Amygdala (tissue), 56 donors: ENCODE data around the gene TMTC3.

ENCODE experiments used
- DNase-seq, 56 donors: peaks; one replicate each; lab custom pipeline; 2025; lab: John Stamatoyannopoulos, UW

Gene TMTC3

DNA sequence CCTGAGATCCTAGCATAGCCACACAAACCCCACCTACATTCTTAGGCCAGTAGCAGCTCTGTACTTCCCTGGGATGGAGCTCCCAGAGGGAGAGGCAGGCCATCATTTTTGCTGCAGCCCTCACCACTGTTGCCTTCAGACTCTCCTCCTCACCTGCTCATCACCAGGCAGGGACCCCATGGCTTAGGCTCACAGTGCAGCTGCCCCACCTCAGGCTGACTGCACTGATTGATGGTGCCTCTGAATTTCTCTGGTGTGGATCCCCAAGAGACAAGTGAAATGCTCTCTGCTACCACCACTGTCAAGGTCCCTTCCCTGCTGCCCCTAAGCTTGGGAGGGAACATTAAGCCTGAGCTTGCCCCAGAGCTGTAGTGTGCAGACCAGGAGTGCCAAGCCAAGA is 76.2 kb downstream of the TMTC3 start:
- no peak for DNase-seq

GRCh38 chr12:88219861-88220260 is 77.8 kb downstream of the TMTC3 start:
- DNase-seq = no peak

GRCh38 chr12:88223519-88223918 is 81.4 kb downstream of the TMTC3 start:
- DNase-seq = no peak

- no peak for DNase-seq
These were observed 83.7 kb downstream of the TMTC3 start for GRCh38 chr12:88225776-88226175.

GRCh38 chr12:88227263-88227662 is 85.2 kb downstream of the TMTC3 start:
- no peak for DNase-seq

DNA sequence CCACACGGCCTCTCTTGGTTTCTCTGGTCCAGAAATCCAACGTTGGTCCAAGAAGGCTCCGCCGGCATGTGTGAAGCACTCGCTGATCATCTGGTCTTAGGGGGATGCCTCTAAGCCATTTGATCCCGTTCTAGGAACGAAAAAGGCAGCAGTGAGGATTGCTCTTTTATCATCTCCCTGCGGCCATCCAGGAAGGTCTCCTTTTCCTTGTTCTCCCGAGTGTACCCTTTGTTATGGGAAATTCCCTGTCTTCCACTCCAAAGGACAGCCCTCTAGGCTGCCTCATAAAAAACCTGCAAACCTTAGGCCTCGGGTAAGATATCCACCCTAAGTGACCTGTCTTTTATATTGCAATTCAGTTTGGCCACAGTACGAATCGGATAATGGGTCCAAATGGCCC is 85.8 kb downstream of the TMTC3 start:
- DNase-seq = no peak

- no peak for DNase-seq
These were observed 86.6 kb downstream of the TMTC3 start for GRCh38 chr12:88228720-88229119.

- no peak for DNase-seq
These were observed 88.2 kb downstream of the TMTC3 start for GRCh38 chr12:88230271-88230670.

DNA sequence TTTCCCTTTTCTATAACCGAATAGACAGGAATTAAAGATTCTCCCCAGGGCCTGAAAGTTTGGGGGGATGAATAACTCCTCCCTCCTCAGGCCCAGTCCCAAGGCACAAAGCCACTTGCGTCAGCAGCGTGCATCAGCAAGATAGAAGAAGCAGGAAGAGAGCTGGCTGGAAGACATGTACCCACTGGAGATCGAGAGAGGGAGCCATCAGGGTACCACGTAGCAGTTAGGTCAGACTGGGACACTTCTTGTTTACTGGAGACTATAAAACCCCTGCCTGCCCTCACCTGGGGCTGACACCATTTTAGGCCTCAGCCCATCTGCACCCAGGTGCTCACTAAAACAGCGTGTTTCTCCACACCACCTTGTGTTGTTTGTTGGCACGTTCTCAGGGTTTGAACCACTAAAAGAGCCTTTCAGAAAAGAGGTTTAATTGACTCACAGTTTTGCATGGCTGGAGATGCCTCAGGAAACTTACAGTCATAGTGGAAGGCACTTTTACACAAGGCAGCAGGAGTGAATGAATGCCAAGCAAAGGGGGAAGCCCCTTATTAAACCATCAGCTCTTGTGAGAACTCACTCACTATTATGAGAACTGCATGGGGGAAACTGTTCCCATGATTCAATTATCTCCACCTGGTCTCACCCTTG is 93.2 kb downstream of the TMTC3 start:
- no peak for DNase-seq

DNA sequence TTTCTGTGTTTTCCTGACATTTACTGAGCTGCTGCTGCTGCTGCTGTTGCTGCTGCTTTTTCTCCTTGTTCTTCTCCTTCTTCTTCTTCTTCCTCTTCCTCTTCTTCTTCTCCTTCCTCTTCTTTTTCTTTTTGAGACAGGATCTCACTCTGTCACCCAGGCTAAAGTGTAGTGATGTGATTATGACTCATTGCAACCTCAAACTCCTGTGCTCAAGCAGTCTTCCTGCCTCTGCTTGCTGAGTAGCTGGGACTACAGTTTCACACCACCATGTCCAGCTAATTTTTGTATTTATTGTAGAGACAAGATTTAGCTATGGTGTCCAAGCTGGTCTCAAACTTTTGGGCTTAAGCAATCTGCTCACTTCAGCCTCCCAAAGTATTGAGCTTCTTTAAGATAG is 95.8 kb downstream of the TMTC3 start:
- DNase-seq = no peak

DNA sequence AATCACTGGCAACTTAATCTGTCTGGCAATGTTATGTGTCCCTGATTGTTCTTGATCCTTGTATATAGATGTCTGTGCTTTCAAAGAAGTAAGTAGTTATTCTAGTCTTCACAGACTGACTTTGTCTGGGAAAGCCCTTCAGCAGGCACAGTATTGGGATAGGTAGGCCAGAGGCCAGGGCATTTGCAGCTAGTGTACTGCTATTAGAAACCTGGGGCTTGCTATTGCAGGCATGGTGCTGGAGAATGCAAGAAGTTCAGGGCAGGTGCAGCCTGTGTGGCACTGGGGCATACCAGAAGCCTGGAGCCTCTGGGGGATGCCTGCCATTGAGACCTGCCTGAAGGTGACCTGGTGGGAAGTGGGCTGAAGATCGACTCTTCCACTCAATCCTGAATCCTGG is 96.3 kb downstream of the TMTC3 start:
- no peak for DNase-seq

DNA sequence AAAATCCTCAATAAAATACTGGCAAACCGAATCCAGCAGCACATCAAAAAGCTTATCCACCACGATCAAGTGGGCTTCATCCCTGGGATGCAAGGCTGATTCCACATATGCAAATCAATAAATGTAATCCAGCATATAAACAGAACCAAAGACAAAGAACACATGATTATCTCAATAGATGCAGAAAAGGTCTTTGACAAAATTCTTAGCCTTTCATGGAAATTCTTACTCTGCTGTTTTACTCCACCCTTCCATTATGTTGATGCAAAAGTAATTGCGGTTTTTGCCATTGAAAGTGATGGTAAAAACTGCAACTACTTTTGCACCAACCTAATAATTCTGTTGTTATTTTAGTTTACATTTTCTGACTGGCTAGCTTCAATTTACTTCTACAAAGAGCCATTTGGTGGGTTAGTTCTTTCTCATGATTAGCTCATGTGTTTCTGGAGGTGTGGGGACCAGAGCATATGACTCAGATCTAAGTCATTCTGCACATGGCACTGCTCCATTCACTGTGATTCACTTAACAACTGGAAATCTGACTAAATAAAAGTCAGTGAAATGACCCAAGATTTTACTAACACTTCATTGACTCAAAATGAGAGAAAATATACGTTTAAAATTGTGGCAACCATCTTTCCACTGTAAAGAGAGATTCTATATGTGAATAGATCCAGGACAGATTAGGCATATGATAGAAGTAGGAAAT is 99.9 kb downstream of the TMTC3 start:
- DNase-seq = no peak

GRCh38 chr12:88242571-88242925 is 100.4 kb downstream of the TMTC3 start:
- DNase-seq = no peak

- DNase-seq = no peak
These were observed 100.8 kb downstream of the TMTC3 start for GRCh38 chr12:88242939-88243338.

DNA sequence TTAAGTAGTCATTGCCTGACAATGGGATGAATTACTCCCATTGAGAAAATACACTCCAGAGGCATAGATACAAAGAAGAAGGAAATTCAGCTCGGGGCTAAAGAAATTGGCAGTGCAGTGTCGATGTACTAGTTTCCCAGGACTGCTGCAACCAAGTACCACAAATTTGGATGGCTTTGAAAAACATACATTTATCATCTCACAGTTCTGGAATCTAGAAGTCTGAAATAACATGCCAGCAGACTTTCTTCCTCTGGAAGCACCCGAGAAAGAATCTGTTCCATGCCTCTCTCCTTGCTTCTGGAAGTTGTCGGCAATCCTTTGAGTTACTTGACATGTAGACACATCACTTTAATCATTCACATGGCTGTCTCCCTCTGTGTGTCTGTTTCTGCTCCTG is 101.9 kb downstream of the TMTC3 start:
- no peak for DNase-seq

GRCh38 chr12:88245905-88246304 is 103.8 kb downstream of the TMTC3 start:
- DNase-seq = no peak

- DNase-seq = no peak
These were observed 105.1 kb downstream of the TMTC3 start for GRCh38 chr12:88247241-88247643.

- no peak for DNase-seq
These were observed 106.5 kb downstream of the TMTC3 start for GRCh38 chr12:88248606-88249005.
